ENCODE data around the gene ERG.

- TF ChIP-seq GATA3 (IDR thresholded peaks at IDR 0.05; ENCODE audit: low read depth, low read length) (no peak), GATA2 (IDR thresholded peaks at IDR 0.05; ENCODE audit: low read depth, low read length) (no peak)
Observed at GRCh38 chr21:38533887-38534286, 35.6 kb upstream of the ERG start.

All from SH-SY5Y (cell line).